Measurements from ENCODE around the gene MIER2. TPM values are rescaled to one million over a fixed set of nuclear protein-coding genes. Genes with fewer than 3 reads are reported as not detected.

The MIER2 gene
- total RNA-seq, 1 donor from 2014 or later = 50.5 TPM

DNA sequence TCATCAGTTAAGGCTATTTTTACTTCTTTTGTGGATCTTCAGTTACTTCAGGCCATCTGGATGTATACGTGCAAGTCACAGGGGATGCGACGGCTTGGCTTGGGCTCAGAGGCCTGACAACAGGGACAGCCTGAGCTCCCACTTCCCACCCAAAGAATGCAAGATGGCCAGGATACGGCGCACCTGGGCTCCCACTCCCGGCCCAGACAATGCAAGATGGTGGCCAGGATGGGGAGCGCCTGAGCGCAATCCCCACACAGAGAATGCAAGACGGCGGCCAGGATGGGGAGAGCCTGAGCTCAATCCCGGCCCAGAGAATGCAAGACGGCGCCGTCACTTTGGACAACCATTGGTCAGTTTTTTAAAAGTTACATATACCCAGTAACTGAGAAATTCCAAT is 25.3 kb upstream of the MIER2 start:
- Mint-ChIP-seq H3K9me3 (no peaks in the 10 kb centered on the region), H3K4me3 (no peak overlapping the region), H3K36me3 (no peaks in the 10 kb centered on the region), H3K27ac (no peak overlapping the region), H3K4me1 (peaks cover 13% of the 10 kb centered on the region), H3K27me3 (ENCODE audit: low read depth) (peaks cover 63% of the 10 kb centered on the region)
- TF ChIP-seq, protein P1, sequence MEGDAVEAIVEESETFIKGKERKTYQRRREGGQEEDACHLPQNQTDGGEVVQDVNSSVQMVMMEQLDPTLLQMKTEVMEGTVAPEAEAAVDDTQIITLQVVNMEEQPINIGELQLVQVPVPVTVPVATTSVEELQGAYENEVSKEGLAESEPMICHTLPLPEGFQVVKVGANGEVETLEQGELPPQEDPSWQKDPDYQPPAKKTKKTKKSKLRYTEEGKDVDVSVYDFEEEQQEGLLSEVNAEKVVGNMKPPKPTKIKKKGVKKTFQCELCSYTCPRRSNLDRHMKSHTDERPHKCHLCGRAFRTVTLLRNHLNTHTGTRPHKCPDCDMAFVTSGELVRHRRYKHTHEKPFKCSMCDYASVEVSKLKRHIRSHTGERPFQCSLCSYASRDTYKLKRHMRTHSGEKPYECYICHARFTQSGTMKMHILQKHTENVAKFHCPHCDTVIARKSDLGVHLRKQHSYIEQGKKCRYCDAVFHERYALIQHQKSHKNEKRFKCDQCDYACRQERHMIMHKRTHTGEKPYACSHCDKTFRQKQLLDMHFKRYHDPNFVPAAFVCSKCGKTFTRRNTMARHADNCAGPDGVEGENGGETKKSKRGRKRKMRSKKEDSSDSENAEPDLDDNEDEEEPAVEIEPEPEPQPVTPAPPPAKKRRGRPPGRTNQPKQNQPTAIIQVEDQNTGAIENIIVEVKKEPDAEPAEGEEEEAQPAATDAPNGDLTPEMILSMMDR (IDR thresholded peaks at IDR 0.05; ENCODE audit: unreplicated experiment) = no peak
- peak in 1 of 2 experiments; percentile 27 for DNase-seq (ENCODE audit: low spot score in 2 of 2, unreplicated experiment in 2 of 2)

DNA sequence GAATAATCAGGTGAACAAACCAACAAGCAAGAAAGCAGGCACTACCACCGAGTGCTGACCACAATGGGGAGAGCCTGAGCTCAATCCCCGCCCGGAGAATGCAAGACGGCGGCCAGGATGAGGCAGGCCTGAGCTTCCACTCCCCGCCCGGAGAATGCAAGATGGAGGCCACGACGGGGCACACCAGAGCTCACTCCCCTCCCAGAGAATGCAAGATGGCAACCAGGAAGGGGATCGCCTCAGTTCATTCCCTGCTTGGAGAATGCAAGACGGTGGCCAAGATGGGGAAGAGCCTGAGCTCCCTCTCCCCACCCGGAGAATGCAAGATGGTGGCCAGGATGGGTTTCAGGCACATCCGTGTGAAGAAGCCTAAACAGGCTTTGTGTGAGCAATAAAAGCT is 24.7 kb upstream of the MIER2 start:
- H3K27me3 Mint-ChIP-seq (ENCODE audit: low read depth) = peaks cover 60% of the 10 kb centered on the region
- TF ChIP-seq, protein P1 (IDR thresholded peaks at IDR 0.05; ENCODE audit: unreplicated experiment) = no peak
- H3K4me1 Mint-ChIP-seq = peaks cover 13% of the 10 kb centered on the region
- no peak overlapping the region for H3K4me3 Mint-ChIP-seq
- H3K27ac Mint-ChIP-seq = no peak overlapping the region
- no peaks in the 10 kb centered on the region for H3K36me3 Mint-ChIP-seq
- no peak for DNase-seq (ENCODE audit: low spot score in 2 of 2, unreplicated experiment in 2 of 2)
- no peaks in the 10 kb centered on the region for H3K9me3 Mint-ChIP-seq

DNA sequence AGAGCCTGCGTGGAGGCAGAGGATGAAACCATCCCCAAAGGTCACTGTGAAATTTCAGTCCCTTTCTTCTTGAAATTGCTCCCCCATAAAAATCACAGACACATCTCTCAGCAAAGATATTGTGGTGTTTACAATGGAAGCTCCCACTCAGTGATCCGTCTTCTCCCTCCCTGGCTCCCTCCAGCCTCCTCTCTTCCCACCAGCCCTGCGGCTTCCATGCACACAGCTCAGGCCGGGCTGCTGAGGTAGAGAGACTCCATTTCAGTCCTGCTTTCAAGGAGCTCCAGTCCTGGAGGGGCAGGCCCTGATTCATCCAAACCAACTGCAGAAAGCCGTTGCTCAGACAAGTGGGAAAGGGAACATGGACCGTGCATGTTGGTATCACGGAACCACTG is 24.0 kb upstream of the MIER2 start:
- peaks cover 58% of the 10 kb centered on the region for H3K27me3 Mint-ChIP-seq (ENCODE audit: low read depth)
- H3K4me1 Mint-ChIP-seq = peaks cover 12% of the 10 kb centered on the region
- no peaks in the 10 kb centered on the region for H3K36me3 Mint-ChIP-seq
- DNase-seq (ENCODE audit: low spot score in 2 of 2, unreplicated experiment in 2 of 2) = no peak
- no peaks in the 10 kb centered on the region for H3K9me3 Mint-ChIP-seq
- H3K4me3 Mint-ChIP-seq = no peak overlapping the region
- H3K27ac Mint-ChIP-seq = peak overlapping the region; percentile 54
- TF ChIP-seq, protein P1 (IDR thresholded peaks at IDR 0.05; ENCODE audit: unreplicated experiment) = no peak

DNA sequence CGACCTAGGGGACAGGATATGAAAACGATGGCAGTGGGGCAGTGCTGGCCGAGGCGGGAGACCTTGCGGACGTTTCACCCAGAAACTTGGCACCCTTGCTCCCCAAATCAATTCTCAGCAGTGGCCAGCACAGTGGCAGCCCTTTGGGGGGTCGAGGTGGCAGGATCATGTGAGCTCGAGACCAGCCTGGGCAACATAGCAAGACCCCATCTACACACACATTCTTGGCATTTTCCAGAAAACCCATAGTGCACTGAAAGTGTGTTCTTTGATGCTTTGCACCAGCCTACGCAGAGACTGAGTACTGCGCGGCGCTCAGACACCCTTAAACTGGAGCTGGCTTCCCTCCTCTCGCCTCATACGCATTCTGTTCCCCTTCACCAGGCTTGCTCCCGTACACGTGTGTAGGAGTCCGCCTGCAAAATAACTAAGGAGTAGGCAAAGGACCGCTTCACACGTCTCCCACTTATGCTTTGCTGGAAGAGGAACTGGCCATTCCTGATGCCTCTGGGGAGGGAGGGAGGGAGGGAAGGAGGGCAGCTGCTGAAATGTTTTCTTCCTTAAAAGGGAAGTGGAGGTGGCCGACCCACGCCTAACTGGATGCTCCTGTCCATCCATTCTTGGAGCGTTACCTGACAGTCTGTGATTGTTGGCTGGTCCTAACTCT is 23.5 kb upstream of the MIER2 start:
- peaks cover 54% of the 10 kb centered on the region for H3K27me3 Mint-ChIP-seq (ENCODE audit: low read depth)

DNA sequence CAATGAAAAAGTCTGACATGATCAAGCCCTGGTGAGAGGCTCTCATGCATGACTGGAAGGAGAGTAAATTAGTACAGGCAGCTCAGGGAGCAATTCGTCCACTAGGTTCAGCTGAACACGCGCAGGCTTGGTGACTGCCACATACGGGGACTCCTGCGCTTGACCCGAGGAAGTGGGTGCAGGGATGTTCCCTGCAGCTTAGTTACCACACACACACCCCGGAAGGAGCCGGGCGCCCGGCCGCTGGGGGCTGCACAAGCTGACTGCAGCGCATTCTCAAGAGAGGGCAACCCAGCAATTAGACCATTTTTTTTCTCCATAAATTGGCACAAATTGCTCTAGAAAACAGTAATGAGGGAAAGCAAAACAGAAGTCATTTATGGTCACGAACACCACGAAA is 23.0 kb upstream of the MIER2 start:
- no peak for DNase-seq (ENCODE audit: low spot score in 2 of 2, unreplicated experiment in 2 of 2)
- no peaks in the 10 kb centered on the region for H3K9me3 Mint-ChIP-seq
- H3K27me3 Mint-ChIP-seq (ENCODE audit: low read depth) = peaks cover 50% of the 10 kb centered on the region
- no peaks in the 10 kb centered on the region for H3K36me3 Mint-ChIP-seq
- H3K4me3 Mint-ChIP-seq = no peak overlapping the region
- no peak overlapping the region for H3K27ac Mint-ChIP-seq
- TF ChIP-seq, protein P1 (IDR thresholded peaks at IDR 0.05; ENCODE audit: unreplicated experiment) = no peak
- H3K4me1 Mint-ChIP-seq = peaks cover 11% of the 10 kb centered on the region

More for the DNA sequence above, 23.5 kb upstream of the MIER2 start:
- H3K4me1 Mint-ChIP-seq = peaks cover 11% of the 10 kb centered on the region
- no peak for DNase-seq (ENCODE audit: low spot score in 2 of 2, unreplicated experiment in 2 of 2)
- H3K36me3 Mint-ChIP-seq = no peaks in the 10 kb centered on the region
- TF ChIP-seq, protein P1 (IDR thresholded peaks at IDR 0.05; ENCODE audit: unreplicated experiment) = no peak
- H3K27ac Mint-ChIP-seq = peak overlapping the region; percentile 54
- no peak overlapping the region for H3K4me3 Mint-ChIP-seq
- H3K9me3 Mint-ChIP-seq = no peaks in the 10 kb centered on the region
